ENCODE results near the gene ZCCHC2.

- TF ChIP-seq CTCF (conservative IDR thresholded peaks at IDR 0.05; ENCODE audit: low read depth, low read length), result no peak
- no peak for TF ChIP-seq EZH2 (IDR thresholded peaks at IDR 0.05; ENCODE audit: borderline replicate concordance, low read depth, low read length, poor library complexity, severe bottlenecking)
Observed at GRCh38 chr18:62607302-62607701, 84.5 kb downstream of the ZCCHC2 start.
